HG03520 (cell line): Measurements from ENCODE around the gene ARHGAP27.

ENCODE experiments used
- ATAC-seq: cut with Tn5 transposase; IDR thresholded peaks from one replicate; pipeline ENCODE4 v1.9.1; 2021; ENCODE audit warnings: mild to moderate bottlenecking, moderate library complexity; ENCODE audit not compliant: unreplicated experiment

Gene ARHGAP27

GRCh38 chr17:45430738-45431530, 1.7 kb downstream of the ARHGAP27 start:
- no peak for ATAC-seq

DNA sequence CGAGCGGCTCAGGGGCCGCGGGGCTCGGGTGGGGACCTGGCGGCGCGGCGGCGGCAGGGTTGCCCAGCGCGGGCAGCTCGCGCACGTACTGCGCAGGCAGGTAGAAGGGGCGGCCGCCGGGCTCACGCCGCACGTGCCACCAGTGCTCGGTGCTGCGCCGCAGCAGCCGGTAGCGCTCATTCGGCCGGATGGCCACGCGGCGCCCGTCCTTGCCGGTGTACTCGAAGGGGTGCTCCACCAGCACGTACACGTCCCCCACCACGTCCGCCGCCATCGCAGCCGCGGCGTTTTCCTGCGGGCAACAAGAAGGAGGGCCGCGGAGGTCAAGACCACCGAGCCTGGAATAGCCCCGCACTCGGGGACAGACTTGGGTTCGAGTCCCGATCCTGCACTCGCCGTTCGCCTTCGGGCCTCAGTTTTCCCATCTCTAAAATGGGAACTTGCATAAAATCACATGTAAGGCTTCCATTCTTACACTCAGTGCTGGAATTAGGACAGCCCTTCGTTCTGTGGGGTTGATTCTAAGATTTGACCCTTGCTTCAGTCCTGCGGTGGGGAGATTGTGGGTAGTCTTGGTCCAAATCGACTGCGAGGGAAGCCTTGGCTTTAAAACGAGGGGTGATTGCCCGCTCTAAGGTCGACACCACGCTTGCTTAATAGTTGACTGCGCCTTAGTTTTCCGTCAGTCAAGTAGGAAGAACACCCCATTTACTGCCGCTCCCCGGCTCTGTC, 2.5 kb downstream of the ARHGAP27 start:
- ATAC-seq = no peak

DNA sequence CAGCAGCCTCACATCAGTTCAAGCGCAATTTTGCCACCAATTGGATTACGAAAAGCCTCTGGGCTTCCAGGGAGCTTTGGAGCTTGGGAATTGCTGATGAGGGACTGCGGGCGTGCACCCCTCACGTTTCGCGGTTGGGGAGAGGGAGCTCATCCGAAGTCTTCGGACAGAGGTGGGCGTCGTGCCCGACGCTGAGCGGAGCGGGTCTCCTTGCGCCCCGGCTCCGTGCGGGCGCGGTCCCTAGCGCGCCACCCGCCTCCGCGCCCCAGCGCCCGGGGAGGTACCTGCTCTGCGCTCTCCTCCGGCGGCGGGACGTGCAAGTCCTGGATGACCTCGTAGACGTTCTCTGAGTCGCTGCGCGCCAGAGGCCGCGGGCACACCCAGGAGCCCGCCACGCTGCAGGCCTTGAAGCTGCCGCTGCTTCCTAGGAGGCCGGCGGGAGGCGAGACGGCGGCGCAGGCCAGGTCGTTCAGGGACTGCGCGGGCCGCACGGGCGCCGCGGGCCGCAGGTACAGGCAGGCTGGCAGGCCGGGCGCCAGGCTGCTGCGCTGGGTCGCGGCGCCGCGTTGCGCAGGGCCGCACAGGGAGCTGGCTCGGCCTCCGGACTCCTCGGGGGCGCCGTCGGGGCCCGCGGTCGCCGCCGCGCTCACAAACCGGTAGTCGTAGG, 3.2 kb downstream of the ARHGAP27 start:
- no peak for ATAC-seq

DNA sequence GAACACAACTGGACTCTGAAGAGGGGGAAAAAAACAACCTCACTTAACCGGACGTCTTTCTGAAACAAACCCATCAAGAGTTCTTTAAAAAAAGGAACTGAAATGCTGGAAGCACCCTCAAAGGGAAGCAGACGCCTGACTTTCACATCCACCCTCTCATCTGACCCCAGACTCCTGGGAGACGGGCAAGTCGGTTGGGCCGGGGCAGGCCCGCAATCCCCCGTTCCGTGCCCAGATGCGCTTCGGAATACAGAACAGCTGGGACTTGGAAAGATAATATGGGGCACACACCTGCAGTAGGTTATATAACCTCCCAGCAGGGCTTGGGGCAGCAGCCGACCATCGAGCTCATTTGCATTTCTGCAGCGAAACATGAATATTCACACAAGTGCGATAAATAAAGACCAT, 3.7 kb downstream of the ARHGAP27 start:
- no peak for ATAC-seq

DNA sequence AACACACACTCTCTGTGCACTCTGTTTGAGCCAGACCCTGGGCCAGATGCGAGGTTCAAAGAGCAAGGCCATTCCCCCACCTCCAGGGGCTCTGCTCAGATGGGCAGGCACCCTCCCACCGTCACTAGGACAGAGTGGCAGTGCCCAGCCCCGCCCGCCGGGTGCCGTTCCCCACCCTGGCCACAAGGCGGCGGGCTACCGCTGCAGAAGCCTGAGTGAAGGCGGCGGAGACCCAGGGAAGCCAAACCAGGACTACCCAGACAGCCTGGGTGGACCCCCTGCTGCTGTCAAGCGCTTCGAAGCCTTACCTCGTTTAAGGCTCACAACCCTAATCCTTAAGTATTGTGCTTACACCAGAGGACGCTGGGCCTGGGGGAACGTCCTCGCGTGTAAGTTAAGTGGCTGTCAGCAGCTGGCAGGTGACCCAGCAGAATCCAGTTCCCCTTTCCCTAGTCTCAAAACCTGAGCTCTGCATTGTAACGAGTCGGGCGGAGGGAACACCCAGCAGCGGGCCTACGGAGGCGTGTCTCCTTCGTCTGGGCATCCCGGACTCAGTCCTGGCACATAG, 4.5 kb downstream of the ARHGAP27 start:
- ATAC-seq = no peak

DNA sequence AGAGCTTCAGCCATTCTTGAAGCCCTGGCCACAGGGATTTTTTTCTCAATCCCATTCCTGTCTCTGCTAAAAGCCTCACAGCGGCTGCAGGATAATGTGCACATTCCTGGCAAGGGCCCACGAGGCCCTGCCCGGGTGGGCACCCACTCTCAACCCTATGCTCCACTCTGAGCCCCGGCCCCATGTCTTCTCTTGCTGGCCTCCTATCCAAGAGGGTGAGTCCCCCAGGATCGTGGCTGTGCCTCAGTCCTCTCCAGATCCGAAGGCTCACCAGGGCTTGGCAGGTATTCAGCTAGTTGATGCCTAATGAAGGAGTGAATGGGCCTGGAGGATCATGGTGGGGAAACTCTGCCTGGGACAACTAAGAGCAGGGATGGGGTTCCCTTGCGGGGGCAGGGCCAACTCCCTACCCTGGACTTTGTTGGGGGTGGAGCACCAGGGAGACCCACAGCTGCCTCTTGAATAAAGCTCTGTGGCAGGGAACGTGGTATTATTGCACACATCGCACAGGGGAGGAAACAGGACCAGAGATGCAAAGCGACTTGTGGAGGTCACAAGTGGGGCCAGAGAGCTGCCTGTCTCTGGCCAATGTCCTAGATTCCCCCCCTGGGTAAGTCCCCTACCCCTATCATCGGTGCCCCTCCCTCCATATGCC, 5.4 kb downstream of the ARHGAP27 start:
- ATAC-seq = no peak

GRCh38 chr17:45426561-45426960, 6.1 kb downstream of the ARHGAP27 start:
- ATAC-seq = no peak

DNA sequence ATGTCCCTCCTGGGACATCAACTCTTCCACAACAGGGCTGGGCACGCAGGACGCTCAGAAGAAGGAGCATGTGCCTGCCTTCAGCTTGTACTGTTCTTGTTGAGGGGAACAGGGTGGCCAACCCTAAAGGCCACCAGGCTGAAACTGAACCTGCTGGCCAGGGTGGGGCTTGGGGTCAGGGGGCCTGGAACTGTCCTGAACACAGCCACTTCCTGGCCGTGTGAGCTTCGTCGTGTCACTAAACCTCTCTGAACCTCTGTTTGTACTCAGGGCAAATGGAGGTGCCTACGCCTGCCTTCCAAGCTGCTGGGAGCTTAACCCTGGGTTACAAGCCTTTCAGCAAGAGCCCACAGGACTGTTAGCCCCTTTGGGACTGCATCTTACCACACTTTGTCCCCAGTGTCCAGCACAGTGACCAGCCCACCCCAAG, 6.7 kb downstream of the ARHGAP27 start:
- ATAC-seq = no peak

DNA sequence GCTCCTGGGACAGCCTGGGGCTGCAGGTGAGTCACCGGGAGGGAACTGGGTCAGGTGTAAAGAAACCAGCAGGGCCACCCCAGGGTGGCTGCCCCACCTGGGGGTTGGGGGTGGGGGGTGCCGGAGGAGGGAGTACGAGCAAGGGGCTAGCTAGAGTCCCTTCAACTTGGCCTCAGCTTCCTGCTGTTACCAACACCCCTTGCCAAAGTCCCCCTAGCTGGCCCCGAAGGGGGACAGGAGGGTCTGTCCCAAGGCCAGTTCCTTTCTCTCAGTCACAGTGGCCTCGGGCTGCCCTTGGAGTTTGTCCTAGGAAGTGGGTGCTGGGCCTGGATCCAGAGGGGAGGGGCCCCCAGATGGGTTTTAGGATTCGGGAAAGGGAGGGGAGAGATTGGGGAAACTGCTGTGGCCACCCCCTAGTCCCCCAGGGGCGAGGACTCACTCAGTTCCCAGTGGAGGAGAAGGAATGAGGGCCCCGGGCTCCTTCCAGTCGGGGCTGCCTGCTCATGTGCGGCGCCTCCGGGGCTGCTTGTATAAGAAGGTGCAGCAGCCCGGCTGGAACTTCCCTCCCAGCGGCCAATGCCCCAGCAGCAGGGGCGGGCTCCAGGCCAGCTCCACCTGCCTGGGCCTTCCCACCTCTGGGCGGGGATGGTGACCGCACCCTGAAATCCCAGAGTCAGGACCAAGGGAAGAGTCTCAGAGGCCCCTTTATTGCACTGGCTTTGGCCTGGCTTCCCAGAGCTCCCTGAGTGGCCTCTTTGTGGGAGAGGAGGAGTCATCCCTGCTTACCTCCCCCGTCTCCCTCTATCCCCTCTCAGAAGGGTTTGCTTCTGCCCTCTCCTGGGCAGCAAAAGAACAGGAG, 7.3 kb downstream of the ARHGAP27 start:
- ATAC-seq = no peak

DNA sequence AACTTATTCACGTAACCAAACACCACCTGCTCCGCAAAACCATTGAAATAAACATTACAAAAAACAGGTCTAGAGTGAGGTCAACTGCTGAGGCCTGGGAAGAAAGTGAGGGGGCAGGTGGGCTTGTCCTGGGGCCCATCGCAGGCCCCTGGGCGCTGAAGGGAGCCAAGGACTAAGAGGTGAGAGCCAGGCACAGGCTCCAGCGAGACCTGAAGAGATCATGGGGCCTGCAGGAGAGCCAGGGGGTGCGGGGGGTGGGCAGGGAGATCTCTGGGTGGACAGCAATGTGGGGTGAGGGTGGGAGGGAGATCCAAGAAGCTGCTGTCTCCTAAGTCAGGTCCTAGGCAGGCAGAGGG, 7.9 kb downstream of the ARHGAP27 start:
- ATAC-seq = no peak

DNA sequence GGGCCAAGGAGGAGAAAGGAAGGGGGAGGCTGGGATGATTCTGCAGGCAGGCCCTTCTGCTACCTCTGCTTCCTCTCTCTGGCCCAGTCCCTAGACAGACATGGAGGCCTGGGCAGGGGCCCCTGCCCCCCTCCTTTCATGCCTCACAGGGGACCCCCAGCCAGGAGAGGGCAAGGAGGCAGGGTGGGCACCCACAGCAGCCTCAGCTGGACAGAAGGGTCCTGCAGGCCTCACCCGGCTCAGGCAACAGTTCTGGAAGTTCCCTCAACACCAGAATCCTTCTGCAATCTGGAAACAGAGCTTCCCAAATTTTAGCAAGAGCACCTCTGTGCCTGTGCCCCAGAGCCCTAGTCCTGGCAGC, 8.7 kb downstream of the ARHGAP27 start:
- ATAC-seq = no peak

GRCh38 chr17:45423304-45423974, 9.2 kb downstream of the ARHGAP27 start:
- ATAC-seq = no peak

DNA sequence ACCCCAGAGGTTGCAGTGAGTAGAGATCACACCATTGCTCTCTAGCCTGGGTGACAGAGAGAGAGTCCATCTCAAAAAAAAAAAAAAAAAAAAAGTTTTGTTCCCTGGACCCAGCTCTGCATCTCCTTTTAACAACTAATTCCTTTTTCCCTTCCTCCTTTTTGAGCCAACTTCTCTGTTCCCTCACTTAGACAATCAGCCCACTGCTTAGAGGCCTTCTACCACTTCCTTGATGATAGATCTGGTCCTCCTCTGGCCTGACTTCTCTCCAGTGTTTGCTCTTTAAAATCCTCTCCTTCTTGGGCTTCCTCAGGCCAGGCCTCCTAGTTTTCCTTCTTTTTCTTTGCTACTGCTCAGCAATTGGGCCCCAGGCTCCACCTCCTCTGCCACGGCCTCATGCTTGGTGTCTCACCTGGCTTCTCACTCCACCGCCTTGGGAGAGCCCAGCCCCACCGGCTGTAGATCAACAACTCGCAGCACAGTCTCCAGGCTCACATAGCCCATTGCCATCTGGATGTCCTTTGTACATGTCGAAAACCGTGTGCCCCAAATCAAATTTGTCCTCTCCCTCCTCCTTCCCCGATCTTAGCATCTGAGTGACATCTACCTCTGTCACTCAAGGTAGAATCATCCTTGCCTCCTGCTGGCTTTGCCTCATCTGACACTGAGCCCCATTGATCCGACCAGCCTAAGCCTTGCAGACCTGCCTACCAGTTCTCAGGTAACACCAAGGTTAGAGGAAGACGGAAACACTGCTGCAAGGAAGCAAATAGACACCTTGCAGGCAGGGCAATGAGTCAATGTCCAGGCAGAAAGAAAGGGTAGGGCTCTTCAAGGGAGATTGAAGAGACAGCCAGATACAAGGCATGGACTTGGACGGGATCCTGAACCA, 17.4 kb downstream of the ARHGAP27 start:
- no peak for ATAC-seq

GRCh38 chr17:45413498-45413923, 19.2 kb downstream of the ARHGAP27 start:
- ATAC-seq = no peak

- no peak for ATAC-seq
Measured at GRCh38 chr17:45411348-45412105, 21.1 kb downstream of the ARHGAP27 start.

GRCh38 chr17:45410144-45411091, 22.3 kb downstream of the ARHGAP27 start:
- no peak for ATAC-seq

DNA sequence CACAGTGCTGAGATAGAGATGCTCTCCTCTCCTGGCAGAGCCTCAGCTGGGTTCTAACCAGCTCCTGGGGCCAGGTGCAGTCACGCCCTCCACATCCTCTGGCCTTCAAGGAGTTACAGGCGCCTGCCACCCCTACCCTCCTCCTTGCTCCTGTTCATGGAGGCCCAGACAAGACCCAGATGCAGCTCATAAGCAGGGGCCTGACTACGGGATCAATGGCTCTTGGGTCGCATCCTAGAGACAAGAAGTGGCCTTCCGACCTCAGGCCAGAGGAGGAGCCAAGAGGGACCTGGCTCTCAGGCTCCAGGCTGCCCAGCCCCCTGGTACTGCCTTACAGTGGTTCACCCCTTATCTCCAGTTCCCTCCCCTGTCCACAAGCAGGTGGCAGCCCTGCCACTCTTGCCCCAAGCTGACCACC, 23.0 kb downstream of the ARHGAP27 start:
- no peak for ATAC-seq
